DMS114 treated with DMSO at 0.1 percent for 48 hours (cell line): ENCODE results near the gene PLEKHA4.

Experiments
- DNase-seq: peaks from one replicate; lab custom pipeline; 2025; ENCODE audit not compliant: unreplicated experiment; lab: John Stamatoyannopoulos, UW

Gene PLEKHA4

GRCh38 chr19:48830965-48831364 lies 37.5 kb downstream of the PLEKHA4 start:
- no peak for DNase-seq

- DNase-seq: no peak
These were observed 38.3 kb downstream of the PLEKHA4 start for GRCh38 chr19:48830088-48830487.

DNA sequence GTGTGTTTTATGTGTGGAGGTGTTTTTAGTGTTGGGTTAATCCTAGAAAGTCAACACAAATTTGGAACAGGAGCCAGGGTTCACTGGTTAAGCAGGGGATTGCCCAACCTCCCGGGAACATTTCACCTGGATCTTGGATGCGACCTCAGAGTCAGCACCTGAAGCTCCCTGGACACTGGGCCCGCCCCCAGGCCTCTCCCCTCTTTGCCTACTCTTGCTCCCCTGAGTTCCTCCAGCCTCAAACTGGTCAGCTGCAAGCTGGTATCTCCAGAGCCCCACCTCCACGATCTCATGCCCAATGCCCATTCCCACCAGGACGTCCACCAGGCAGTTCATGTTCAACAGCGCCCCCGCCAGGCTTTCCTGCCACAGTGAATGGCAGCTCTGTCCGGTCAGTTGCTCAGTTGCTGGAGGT lies 41.8 kb downstream of the PLEKHA4 start:
- no peak for DNase-seq

DNA sequence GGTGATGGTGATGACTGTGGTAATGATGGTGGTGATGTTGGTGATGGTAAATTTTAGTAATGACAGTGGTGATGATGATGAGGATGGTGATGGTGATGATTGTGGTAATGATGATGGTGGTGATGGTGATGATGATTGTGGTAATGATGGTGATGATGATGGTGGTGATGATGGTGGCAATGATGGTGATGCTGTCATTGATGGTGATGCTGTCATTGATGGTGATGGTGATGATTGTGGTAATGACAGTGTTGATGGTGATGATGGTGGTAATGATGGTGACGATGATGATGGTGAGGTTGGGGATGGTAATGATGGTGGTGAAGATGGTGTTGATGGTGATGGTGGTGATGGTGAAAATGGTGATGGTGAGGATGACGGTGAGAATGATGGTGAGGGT lies 45.9 kb downstream of the PLEKHA4 start:
- DNase-seq: no peak

DNA sequence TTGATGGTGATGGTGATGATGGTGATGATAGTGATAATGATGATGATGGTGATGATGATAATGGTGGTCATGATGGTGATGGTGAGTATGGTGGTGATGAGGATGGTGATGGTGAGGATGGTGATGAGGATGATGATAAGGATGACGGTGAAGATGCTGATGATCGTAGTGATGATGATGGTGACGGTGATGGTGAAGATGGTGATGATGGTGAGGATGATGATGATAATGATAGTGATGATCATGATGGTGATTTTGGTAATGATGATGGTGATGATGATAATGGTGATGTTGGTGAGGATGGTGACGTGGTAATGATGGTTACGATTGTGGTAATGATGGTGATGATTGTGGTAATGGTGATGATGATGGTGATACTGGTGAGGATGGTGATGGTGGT lies 46.8 kb downstream of the PLEKHA4 start:
- no peak for DNase-seq

- DNase-seq: no peak
These were observed 49.0 kb downstream of the PLEKHA4 start for GRCh38 chr19:48819366-48819816.

GRCh38 chr19:48818234-48818820 lies 50.1 kb downstream of the PLEKHA4 start:
- DNase-seq: no peak

- DNase-seq: no peak
These were observed 50.8 kb downstream of the PLEKHA4 start for GRCh38 chr19:48817585-48818124.

- no peak for DNase-seq
These were observed 52.4 kb downstream of the PLEKHA4 start for GRCh38 chr19:48815870-48816501.

GRCh38 chr19:48814895-48815294 lies 53.5 kb downstream of the PLEKHA4 start:
- DNase-seq: no peak

GRCh38 chr19:48813123-48813913 lies 55.1 kb downstream of the PLEKHA4 start:
- no peak for DNase-seq

GRCh38 chr19:48812094-48812929 lies 56.1 kb downstream of the PLEKHA4 start:
- DNase-seq: peak; percentile 49

GRCh38 chr19:48810151-48810550 lies 58.3 kb downstream of the PLEKHA4 start:
- DNase-seq: no peak

GRCh38 chr19:48807590-48808308 lies 60.7 kb downstream of the PLEKHA4 start:
- no peak for DNase-seq

- no peak for DNase-seq
These were observed 61.4 kb downstream of the PLEKHA4 start for GRCh38 chr19:48806818-48807589.

DNA sequence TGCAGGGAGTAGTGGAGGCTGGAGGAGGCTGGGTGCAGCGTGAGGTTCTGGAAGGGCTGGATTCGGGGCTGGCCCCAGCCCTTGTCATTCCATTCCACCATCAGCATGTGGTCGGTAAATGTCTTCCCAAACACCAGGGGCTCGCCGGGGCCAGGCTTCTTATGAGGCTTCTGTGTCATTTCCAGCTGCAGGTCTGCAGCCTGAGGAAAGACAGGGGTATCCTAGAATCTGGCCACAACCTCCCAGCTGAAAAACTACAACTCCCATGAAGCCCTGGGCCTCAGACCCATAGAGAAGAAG lies 61.9 kb downstream of the PLEKHA4 start:
- peak; percentile 38 for DNase-seq

DNA sequence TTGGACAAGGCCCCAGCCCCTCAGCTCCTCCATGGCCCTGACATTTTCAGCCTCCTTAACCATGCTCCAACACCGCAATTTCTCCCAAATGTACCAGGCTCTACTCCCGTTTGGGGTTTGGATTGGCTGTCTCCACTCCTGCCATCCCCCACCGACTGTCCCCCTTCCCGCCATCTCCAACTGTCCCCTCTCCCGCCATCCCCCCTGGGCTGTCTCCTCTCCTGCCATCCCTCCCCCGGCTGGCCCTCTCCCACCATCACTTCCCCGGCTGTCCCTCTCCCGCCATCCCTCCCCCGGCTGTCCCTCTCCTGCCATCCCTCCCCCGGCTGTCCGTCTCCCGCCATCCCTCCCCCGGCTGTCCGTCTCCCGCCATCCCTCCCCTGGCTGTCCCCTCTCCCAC lies 63.0 kb downstream of the PLEKHA4 start:
- DNase-seq: no peak

- DNase-seq: no peak
These were observed 63.9 kb downstream of the PLEKHA4 start for GRCh38 chr19:48804496-48804895.

- DNase-seq: no peak
These were observed 65.8 kb downstream of the PLEKHA4 start for GRCh38 chr19:48802623-48803022.
